Endometrial microvascular endothelial cells (primary cell): ENCODE data around the gene FGF12. TPM values are rescaled to one million over a fixed set of nuclear protein-coding genes. Genes with fewer than 3 reads are reported as not detected.

ENCODE experiments used
- in situ Hi-C: cut with HindIII; loops from 2 replicates; pipeline ENCODE4 v1.10.0; 2017; ENCODE audit warnings: low sequenced_read_pairs, low pct_unique_long_range_greater_than_20kb; ENCODE audit errors: inconsistent ontology term
- total RNA-seq: library from RNA; depleted of rRNA; stranded (reverse); fragments of >200 nt; gene quantifications from one replicate; pipeline ENCODE4 v1.2.3, GENCODE V29; 2015; ENCODE audit errors: inconsistent ontology term

Gene FGF12
- total RNA-seq, 1 donor from 2014 or later = 3.1 TPM

- in situ Hi-C loops = no loop called here
Measured at GRCh38 chr3:192444791-192445106, 282.6 kb downstream of the FGF12 start.

- in situ Hi-C loops = no loop called here
Measured at GRCh38 chr3:192444096-192444790, 283.1 kb downstream of the FGF12 start.

GRCh38 chr3:192435241-192435640 lies 292.1 kb downstream of the FGF12 start:
- in situ Hi-C loops = no loop called here

GRCh38 chr3:192434186-192434585 lies 293.2 kb downstream of the FGF12 start:
- in situ Hi-C loops = no loop called here

GRCh38 chr3:192433704-192434103 lies 293.6 kb downstream of the FGF12 start:
- in situ Hi-C loops = no loop called here

GRCh38 chr3:192422997-192423342 lies 304.4 kb downstream of the FGF12 start:
- in situ Hi-C loops = no loop called here

GRCh38 chr3:192422321-192422996 lies 304.9 kb downstream of the FGF12 start:
- in situ Hi-C loops = no loop called here

- in situ Hi-C loops = no loop called here
Measured at GRCh38 chr3:192419312-192419711, 308.0 kb downstream of the FGF12 start.

GRCh38 chr3:192417559-192418055 lies 309.7 kb downstream of the FGF12 start:
- in situ Hi-C loops = no loop called here

GRCh38 chr3:192417017-192417416 lies 310.3 kb downstream of the FGF12 start:
- in situ Hi-C loops = no loop called here

GRCh38 chr3:192413461-192413860 lies 313.9 kb downstream of the FGF12 start:
- in situ Hi-C loops = no loop called here

- in situ Hi-C loops = no loop called here
Measured at GRCh38 chr3:192410684-192410960, 316.7 kb downstream of the FGF12 start.

- in situ Hi-C loops = no loop called here
Measured at GRCh38 chr3:192409838-192410683, 317.3 kb downstream of the FGF12 start.

GRCh38 chr3:192409201-192409837 lies 318.0 kb downstream of the FGF12 start:
- in situ Hi-C loops = no loop called here

GRCh38 chr3:192408647-192409200 lies 318.6 kb downstream of the FGF12 start:
- in situ Hi-C loops = no loop called here

- in situ Hi-C loops = no loop called here
Measured at GRCh38 chr3:192408007-192408646, 319.2 kb downstream of the FGF12 start.

- in situ Hi-C loops = no loop called here
Measured at GRCh38 chr3:192399767-192400166, 327.6 kb downstream of the FGF12 start.

- in situ Hi-C loops = no loop called here
Measured at GRCh38 chr3:192397012-192397411, 330.3 kb downstream of the FGF12 start.

- in situ Hi-C loops = no loop called here
Measured at GRCh38 chr3:192395506-192395905, 331.8 kb downstream of the FGF12 start.
